ENCODE results near the gene GPS1.

GRCh38 chr17:82081966-82082365, 30.3 kb downstream of the GPS1 start:
- TF ChIP-seq CTCF (conservative IDR thresholded peaks at IDR 0.05; ENCODE audit: low read depth in 2 of 2) (no peak), POLR2AphosphoS5 (IDR thresholded peaks at IDR 0.05; ENCODE audit: low read depth) (no peak), STAT1 (IDR thresholded peaks at IDR 0.05; ENCODE audit: unreplicated experiment) (no peak), EZH2phosphoT487 (IDR thresholded peaks at IDR 0.05; ENCODE audit: unreplicated experiment) (no peak), EZH2 (IDR thresholded peaks at IDR 0.05; ENCODE audit: low read depth, unreplicated experiment) (no peak)
